ENCODE measurements around the gene GUCA1C. TPM values are rescaled to one million over a fixed set of nuclear protein-coding genes. Genes with fewer than 3 reads are reported as not detected.

Gene GUCA1C
- total RNA-seq, 1 donor from 2014 or later, result not detected

DNA sequence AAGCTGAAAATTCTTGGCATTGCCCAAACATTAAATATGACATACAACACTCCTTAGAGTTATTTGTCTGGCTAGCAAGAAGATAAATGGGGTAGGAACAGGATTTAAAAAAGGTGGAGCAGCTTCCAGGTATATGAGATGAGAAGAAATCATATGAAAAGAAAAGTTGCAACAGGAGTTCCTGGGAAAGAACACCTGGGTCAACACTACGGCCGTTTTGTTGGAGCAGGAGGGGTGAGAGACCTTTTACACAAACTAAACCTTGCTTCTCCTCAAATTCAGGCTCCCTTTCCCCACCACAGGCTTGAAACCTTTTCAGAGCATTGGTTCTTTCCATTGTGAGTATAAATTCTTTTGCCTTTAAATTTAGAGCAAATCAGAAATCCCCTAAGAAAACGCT lies 18.8 kb upstream of the GUCA1C start:
- DNase-seq (ENCODE audit: low spot score in 2 of 2, unreplicated experiment in 2 of 2), result no peak
- no peaks in the 10 kb centered on the region for H3K36me3 Mint-ChIP-seq
- H3K9me3 Mint-ChIP-seq, result no peaks in the 10 kb centered on the region
- TF ChIP-seq, protein P1, sequence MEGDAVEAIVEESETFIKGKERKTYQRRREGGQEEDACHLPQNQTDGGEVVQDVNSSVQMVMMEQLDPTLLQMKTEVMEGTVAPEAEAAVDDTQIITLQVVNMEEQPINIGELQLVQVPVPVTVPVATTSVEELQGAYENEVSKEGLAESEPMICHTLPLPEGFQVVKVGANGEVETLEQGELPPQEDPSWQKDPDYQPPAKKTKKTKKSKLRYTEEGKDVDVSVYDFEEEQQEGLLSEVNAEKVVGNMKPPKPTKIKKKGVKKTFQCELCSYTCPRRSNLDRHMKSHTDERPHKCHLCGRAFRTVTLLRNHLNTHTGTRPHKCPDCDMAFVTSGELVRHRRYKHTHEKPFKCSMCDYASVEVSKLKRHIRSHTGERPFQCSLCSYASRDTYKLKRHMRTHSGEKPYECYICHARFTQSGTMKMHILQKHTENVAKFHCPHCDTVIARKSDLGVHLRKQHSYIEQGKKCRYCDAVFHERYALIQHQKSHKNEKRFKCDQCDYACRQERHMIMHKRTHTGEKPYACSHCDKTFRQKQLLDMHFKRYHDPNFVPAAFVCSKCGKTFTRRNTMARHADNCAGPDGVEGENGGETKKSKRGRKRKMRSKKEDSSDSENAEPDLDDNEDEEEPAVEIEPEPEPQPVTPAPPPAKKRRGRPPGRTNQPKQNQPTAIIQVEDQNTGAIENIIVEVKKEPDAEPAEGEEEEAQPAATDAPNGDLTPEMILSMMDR (IDR thresholded peaks at IDR 0.05; ENCODE audit: unreplicated experiment), result no peak
- peaks cover 12% of the 10 kb centered on the region for H3K4me1 Mint-ChIP-seq
- no peak overlapping the region for H3K4me3 Mint-ChIP-seq
- no peaks in the 10 kb centered on the region for H3K27me3 Mint-ChIP-seq (ENCODE audit: low read depth)
- no peak overlapping the region for H3K27ac Mint-ChIP-seq

DNA sequence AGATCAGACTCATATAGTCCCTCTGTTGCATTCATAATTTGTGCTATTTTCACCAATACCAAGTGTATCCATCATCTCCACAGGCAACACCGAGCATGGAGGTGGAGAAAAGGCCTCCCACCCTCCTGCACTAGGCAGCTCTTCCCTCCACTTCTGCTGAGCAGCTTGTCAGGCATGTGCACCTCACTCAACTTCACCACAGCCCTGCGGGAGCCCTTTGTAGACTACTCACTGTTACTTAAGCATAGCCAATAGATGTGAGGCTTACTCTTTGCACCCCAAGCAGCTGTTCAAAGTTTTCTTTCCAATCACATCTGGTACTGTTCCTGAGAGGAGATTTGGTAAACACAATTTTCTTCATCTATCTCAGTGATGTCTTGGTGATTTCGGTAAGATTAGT lies 16.9 kb upstream of the GUCA1C start:
- no peaks in the 10 kb centered on the region for H3K27me3 Mint-ChIP-seq (ENCODE audit: low read depth)
- no peak overlapping the region for H3K27ac Mint-ChIP-seq
- TF ChIP-seq, protein P1 (IDR thresholded peaks at IDR 0.05; ENCODE audit: unreplicated experiment), result no peak
- no peaks in the 10 kb centered on the region for H3K36me3 Mint-ChIP-seq
- H3K4me3 Mint-ChIP-seq, result no peak overlapping the region
- DNase-seq (ENCODE audit: low spot score in 2 of 2, unreplicated experiment in 2 of 2), result no peak
- no peaks in the 10 kb centered on the region for H3K9me3 Mint-ChIP-seq
- peaks cover 12% of the 10 kb centered on the region for H3K4me1 Mint-ChIP-seq

DNA sequence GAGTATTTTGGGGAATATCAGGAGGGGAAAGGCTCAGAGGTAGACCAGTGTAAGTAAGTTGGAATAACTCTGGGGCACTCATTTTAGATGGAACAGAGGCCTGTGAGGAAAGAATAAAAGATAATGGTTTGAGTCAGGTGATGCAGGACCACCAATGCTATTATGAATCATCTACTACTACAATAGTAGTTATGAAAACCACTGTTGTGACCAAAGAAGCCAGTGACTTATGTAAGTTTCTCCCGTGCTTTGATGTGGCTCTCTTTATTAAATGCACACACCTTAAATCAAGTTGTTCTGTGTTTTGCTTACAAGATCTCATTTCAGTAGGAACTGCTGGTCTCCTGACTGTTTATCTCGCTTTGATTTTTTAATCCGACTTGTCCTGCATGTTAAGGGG lies 13.1 kb upstream of the GUCA1C start:
- TF ChIP-seq, protein P1 (IDR thresholded peaks at IDR 0.05; ENCODE audit: unreplicated experiment), result no peak
- Mint-ChIP-seq H3K4me3 (no peak overlapping the region), H3K36me3 (no peaks in the 10 kb centered on the region), H3K9me3 (no peaks in the 10 kb centered on the region), H3K4me1 (peaks cover 27% of the 10 kb centered on the region), H3K27ac (no peak overlapping the region), H3K27me3 (ENCODE audit: low read depth) (no peaks in the 10 kb centered on the region)
- no peak for DNase-seq (ENCODE audit: low spot score in 2 of 2, unreplicated experiment in 2 of 2)

DNA sequence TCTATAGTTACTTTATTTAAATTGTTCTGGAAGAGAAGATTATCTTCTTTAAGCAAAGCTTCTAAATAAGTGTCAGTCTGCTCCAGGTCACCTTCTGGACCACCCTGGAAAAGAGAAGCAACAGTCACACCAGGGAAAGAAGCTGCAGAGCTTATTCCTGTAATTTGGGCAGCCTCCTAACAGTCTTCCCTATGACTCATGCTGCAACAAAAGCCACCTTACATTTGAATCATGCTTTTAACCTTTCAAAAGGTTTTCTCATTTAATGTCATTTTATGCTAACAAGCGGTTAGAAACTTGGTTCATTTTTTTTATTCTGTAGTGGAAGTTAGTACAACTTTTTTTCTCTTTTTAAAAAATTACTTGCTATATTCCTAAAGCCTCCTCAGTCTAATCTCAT lies 5.3 kb upstream of the GUCA1C start:
- Mint-ChIP-seq H3K27ac (no peak overlapping the region), H3K27me3 (ENCODE audit: low read depth) (no peaks in the 10 kb centered on the region), H3K4me1 (peaks cover 16% of the 10 kb centered on the region), H3K4me3 (no peak overlapping the region), H3K36me3 (no peaks in the 10 kb centered on the region), H3K9me3 (no peaks in the 10 kb centered on the region)
- TF ChIP-seq, protein P1 (IDR thresholded peaks at IDR 0.05; ENCODE audit: unreplicated experiment), result no peak
- no peak for DNase-seq (ENCODE audit: low spot score in 2 of 2, unreplicated experiment in 2 of 2)

DNA sequence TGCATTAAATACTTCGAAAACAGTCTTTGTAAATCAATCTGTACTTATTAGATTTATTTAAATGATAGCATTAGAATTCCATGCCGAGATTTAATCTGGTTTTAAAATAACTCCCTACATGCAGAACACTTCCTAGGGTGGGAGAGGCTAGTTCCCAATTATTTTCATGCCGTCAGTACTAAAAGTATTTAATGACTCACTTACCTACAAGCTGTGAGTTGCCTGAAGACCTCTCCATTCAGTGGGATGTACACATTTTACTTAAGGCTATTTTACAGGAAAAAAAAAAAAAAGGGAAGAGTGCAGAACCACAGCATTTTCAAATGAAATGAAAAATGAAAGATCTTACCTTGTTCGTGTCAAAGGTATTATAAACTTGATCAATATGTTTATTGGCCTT lies 469 bp downstream of the GUCA1C start:
- Mint-ChIP-seq H3K9me3 (no peaks in the 10 kb centered on the region), H3K36me3 (no peaks in the 10 kb centered on the region), H3K27me3 (ENCODE audit: low read depth) (no peaks in the 10 kb centered on the region), H3K4me1 (peaks cover 25% of the 10 kb centered on the region), H3K27ac (no peak overlapping the region), H3K4me3 (no peak overlapping the region)
- DNase-seq (ENCODE audit: low spot score in 2 of 2, unreplicated experiment in 2 of 2), result no peak
- TF ChIP-seq, protein P1 (IDR thresholded peaks at IDR 0.05; ENCODE audit: unreplicated experiment), result no peak
